A549 treated with CORT108297 at 1 μM for 4 hours (cell line): Measurements from ENCODE around the gene CCDC13. TPM values are rescaled to one million over a fixed set of nuclear protein-coding genes. Genes with fewer than 3 reads are reported as not detected.

Experiments used
- total RNA-seq: library from RNA; stranded (reverse); fragments of 200-300 nt; extraction: Qiagen RNA extraction; gene quantifications from 5 replicates; pipeline ENCODE4 v1.2.3, GENCODE V29; 2022

The CCDC13 gene
- total RNA-seq, result 0.25 to 0.51 TPM (median 0.49 TPM) in 5 replicates

DNA sequence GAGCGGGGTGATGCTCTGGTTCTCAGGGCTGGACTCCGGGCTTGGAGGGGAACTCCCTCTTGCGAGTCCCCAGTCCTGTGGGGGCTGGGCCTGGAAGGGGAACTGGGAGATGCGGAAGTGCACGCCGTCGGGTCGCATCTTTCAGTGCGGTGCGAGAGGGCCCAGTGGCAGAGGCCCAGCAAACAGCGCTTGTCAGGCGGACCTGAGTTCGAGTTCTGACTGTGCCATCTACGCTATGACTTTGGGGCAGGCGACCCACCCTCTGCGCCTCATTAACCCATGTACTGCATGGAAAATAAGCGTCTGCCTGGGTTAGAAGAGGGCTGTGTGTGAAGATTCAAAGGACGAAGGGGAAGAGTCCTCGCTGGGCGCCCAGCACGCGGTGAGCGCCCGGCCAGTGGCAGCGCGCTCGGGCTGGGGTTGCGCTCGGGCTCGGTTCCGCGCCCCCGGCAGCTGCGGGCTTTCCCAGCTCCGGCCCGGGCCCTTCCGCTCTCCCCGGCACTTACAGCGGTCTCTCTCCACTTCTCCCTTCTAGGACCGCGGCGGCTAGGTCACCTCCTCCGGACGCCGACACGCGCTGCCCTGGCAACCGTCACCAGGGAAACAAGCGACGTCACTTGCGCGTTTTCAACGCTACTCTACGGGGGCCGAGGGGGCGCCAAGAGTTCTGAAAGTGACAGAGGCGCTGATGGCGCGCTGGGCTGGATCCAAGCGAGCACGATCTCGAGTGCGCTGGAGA is at the start of gene CCDC13:
TSS of gene CCDC13 (minus strand) at position 584 of the 739 bp plus-strand sequence. CDS start 14,908 bp downstream, outside the sequence.

DNA sequence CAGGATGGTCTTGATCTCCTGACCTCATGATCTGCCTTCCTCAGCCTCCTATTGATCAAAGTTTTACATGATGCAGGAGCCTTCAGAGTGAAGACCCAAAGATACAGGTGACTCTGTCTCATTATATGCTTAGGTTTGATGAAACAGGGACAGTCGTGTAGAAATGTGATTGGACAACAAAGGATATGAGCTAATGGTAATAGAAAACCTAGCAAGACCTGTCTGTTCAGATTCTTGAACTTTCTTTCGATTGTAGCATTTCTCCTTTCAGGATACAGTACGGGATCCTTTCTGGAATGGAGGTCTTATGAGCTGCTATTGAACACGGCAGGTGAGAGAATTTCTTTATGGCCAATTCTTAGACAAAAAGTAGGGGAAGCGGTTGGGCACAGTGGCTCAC is 36.1 kb upstream of the CCDC13 start, which contains the start of gene ACKR2:
TSS of gene ACKR2 (plus strand) at position 244 of the 400 bp plus-strand sequence. CDS start 55,058 bp downstream, outside the sequence.

DNA sequence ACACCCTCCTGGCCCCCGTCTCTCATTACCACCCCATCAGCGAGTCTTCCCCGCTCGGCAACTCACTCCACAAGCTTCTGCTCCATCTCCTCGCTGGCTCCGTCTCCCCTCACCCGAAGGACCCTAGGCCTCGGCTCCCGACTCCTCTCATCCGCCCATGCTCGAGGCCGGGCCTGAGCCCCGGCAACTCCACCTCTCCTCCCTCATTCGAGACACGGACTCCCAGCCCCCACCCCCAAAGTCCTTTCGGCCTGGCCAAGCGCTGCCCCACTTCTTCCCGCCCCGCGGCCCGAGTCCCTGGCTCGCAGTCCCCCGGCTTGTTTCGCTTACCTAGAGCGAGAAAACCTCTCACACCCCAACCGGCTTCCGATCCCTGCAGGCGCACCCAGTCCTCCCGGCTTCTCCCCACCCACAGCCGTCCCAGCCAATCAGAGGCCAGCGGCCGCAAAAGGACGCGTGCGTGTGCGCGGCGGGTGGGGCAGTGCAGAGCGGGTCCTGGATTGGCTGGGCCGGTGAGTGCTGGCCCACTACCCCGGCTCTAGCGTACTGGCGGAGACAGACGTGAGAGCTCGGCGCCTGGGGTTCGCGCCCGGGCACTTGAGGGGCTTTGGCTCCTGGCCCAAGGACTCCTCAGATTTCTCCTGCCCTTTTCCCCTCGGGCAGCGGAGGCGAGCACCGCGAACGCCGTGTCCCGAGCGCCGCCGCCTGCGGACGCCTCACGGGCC is 31.2 kb upstream of the CCDC13 start, which contains the start of gene HIGD1A:
TSS of gene HIGD1A (minus strand) at position 385 of the 725 bp plus-strand sequence. CDS start 10,237 bp downstream, outside the sequence.

Other genes with a start within 250 kb of the CCDC13 start
- 27.2 to 33.5 TPM (median 31.9 TPM) in 5 replicates for gene SEC22C, start 191.3 kb downstream of the CCDC13 start, total RNA-seq
- gene SS18L2, start 182.4 kb downstream of the CCDC13 start, total RNA-seq, result 17.4 to 20.8 TPM (median 18.9 TPM) in 5 replicates
- 8.0 to 13.5 TPM (median 11.9 TPM) in 5 replicates for gene NKTR, start 172.6 kb downstream of the CCDC13 start, total RNA-seq
- gene ZBTB47, start 119.6 kb downstream of the CCDC13 start, total RNA-seq, result 4.9 to 7.4 TPM (median 6.5 TPM) in 5 replicates
- gene KLHL40, start 87.7 kb downstream of the CCDC13 start, total RNA-seq, result not detected in 5 replicates
- not detected in 5 replicates for gene HHATL, start 70.5 kb downstream of the CCDC13 start, total RNA-seq
- gene HIGD1A, start 31.2 kb upstream of the CCDC13 start, total RNA-seq, result 71.8 to 102 TPM (median 76.2 TPM) in 5 replicates
- gene ACKR2, start 36.2 kb upstream of the CCDC13 start, total RNA-seq, result 0.05 to 0.13 TPM (median 0.07 TPM) in 3 of 5 replicates, not detected in the others
- not detected in 5 replicates for gene CYP8B1, start 102.6 kb upstream of the CCDC13 start, total RNA-seq
- not detected in 5 replicates for gene ZNF662, start 132.9 kb upstream of the CCDC13 start, total RNA-seq
- not detected in 5 replicates for gene GASK1A, start 206.1 kb upstream of the CCDC13 start, total RNA-seq